ENCODE data around the gene ISLR. TPM values are rescaled to one million over a fixed set of nuclear protein-coding genes. Genes with fewer than 3 reads are reported as not detected.
"Not testable (repeated sequence)": the region's sequence is repeated elsewhere in the genome, so short reads cannot be mapped to it uniquely, and the experiment has no call there.

The ISLR gene
- polyA plus RNA-seq, 3 donors from 2014 or later = not detected

- Mint-ChIP-seq H3K27me3 (ENCODE audit: low read depth in 3 of 3) (peaks cover 1 to 12% (median 5%) of the 10 kb centered on the region in 3 donors), H3K36me3 (no peaks in the 10 kb centered on the region), H3K4me1 (no peaks in the 10 kb centered on the region), H3K9me3 (no peaks in the 10 kb centered on the region), H3K4me3 (no peak overlapping the region), H3K27ac (no peak overlapping the region)
- no peak for DNase-seq
Observed at GRCh38 chr15:74155766-74156417, 17.6 kb upstream of the ISLR start.

GRCh38 chr15:74156678-74157411 is 16.7 kb upstream of the ISLR start:
- no peaks in the 10 kb centered on the region for H3K4me1 Mint-ChIP-seq
- H3K27me3 Mint-ChIP-seq (ENCODE audit: low read depth in 3 of 3) = peaks cover 0 to 9% (median 0%) of the 10 kb centered on the region in 3 donors
- DNase-seq = no peak
- no peak overlapping the region for H3K27ac Mint-ChIP-seq
- H3K36me3 Mint-ChIP-seq = no peaks in the 10 kb centered on the region
- H3K4me3 Mint-ChIP-seq = no peak overlapping the region
- H3K9me3 Mint-ChIP-seq = no peaks in the 10 kb centered on the region

- H3K4me3 Mint-ChIP-seq = no peak overlapping the region
- peaks cover 0 to 9% (median 4%) of the 10 kb centered on the region in 3 donors for H3K27me3 Mint-ChIP-seq (ENCODE audit: low read depth in 3 of 3)
- no peaks in the 10 kb centered on the region for H3K9me3 Mint-ChIP-seq
- DNase-seq = no peak
- no peaks in the 10 kb centered on the region for H3K4me1 Mint-ChIP-seq
- no peaks in the 10 kb centered on the region for H3K36me3 Mint-ChIP-seq
- no peak overlapping the region for H3K27ac Mint-ChIP-seq
Observed at GRCh38 chr15:74157868-74158827, 15.4 kb upstream of the ISLR start.

DNA sequence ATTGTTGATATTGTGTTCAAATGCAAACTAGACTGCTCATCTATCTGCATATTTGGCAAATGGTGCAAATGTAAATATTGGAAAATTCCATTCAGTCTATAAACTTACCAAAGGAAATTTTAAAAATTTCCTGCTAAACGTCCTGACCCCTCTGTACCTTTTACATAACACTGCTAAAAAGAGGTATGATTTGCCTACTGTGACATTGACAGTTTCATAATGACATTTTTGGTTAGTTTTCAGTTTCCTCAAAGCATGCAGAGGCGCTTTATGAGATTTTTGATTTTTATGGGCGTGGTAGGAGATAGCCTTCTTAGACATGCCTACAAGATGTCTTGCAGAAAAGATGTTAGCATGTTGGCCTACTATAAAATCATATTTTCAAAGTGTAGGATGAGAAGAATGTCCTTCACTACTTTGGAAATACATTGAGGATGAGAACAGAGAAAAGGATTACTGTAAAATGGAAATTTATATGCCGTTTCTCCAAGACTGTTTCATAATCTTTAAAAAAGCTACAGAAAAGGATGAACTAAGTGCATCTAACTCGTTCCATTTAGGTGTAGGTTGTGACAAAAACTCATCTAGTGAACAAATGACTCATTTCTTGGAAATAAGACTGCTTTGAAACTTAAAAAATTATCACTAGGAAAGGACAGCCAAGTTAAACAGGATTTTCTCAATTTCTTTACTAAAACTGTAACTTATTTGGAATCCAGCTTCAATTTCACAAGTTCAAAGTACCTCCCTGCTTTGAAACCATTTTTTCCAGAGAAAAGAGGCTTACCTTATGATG is 14.5 kb upstream of the ISLR start:
- DNase-seq = no peak
- peaks cover 1 to 13% (median 4%) of the 10 kb centered on the region in 3 donors for H3K27me3 Mint-ChIP-seq (ENCODE audit: low read depth in 3 of 3)
- no peaks in the 10 kb centered on the region for H3K36me3 Mint-ChIP-seq
- H3K9me3 Mint-ChIP-seq = no peaks in the 10 kb centered on the region
- H3K4me1 Mint-ChIP-seq = no peaks in the 10 kb centered on the region
- no peak overlapping the region for H3K27ac Mint-ChIP-seq
- no peak overlapping the region for H3K4me3 Mint-ChIP-seq

DNA sequence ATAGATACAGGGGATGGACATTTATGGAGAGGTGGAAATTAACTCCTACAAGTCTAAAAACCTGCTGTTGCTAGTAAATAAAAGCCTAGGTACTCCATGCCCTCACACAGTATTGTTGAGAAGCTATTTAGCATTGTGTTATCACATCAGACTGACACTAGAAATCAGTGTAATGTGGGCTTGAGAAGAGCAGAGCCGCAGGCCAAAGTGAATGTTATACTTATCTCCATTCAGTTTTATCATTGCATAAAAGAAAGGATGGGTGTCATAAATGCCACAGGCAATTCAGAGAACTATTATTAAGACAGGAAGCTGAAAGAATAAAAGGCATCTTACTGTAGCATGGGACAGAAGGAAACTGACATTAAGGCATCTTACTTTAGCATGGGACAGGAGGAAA is 13.7 kb upstream of the ISLR start:
- Mint-ChIP-seq H3K27ac (no peak overlapping the region), H3K27me3 (ENCODE audit: low read depth in 3 of 3) (peaks cover 1 to 10% (median 4%) of the 10 kb centered on the region in 3 donors), H3K4me1 (no peaks in the 10 kb centered on the region), H3K4me3 (no peak overlapping the region), H3K36me3 (no peaks in the 10 kb centered on the region), H3K9me3 (no peaks in the 10 kb centered on the region)
- no peak for DNase-seq

DNA sequence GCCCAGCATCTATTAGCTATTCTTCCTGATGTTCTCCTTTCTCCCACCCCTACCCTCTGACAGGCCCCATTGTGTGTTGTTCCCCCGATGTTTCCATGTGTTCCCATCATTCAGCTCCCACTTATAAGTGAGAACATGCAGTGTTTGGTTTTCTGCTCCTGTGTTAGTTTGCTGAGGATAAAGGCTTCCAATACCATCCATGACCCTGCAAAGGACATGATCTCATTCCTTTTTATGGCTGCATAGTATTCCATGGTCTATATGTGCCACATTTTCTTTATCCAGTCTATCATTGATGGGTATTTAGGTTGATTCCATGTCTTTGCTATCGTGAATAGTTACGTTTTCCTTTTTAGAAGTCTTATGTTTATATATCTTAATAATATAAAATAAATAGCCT is 13.1 kb upstream of the ISLR start:
- not testable (repeated sequence) for H3K36me3 Mint-ChIP-seq; DNase-seq; H3K4me1 Mint-ChIP-seq; H3K4me3 Mint-ChIP-seq; H3K27ac Mint-ChIP-seq; H3K9me3 Mint-ChIP-seq; H3K27me3 Mint-ChIP-seq (ENCODE audit: low read depth in 3 of 3)

- not testable (repeated sequence) for DNase-seq, H3K36me3 Mint-ChIP-seq, H3K4me1 Mint-ChIP-seq, H3K9me3 Mint-ChIP-seq, H3K27ac Mint-ChIP-seq, H3K4me3 Mint-ChIP-seq
- peaks cover 1 to 11% (median 4%) of the 10 kb centered on the region in 3 donors for H3K27me3 Mint-ChIP-seq (ENCODE audit: low read depth in 3 of 3)
Observed at GRCh38 chr15:74162195-74162536, 11.3 kb upstream of the ISLR start.

GRCh38 chr15:74165461-74165860 is 8.0 kb upstream of the ISLR start:
- no peak overlapping the region for H3K4me3 Mint-ChIP-seq
- H3K27ac Mint-ChIP-seq = no peak overlapping the region
- H3K27me3 Mint-ChIP-seq (ENCODE audit: low read depth in 3 of 3) = peaks cover 1 to 7% (median 6%) of the 10 kb centered on the region in 3 donors
- no peaks in the 10 kb centered on the region for H3K36me3 Mint-ChIP-seq
- no peak for DNase-seq
- no peaks in the 10 kb centered on the region for H3K9me3 Mint-ChIP-seq
- H3K4me1 Mint-ChIP-seq = no peaks in the 10 kb centered on the region

DNA sequence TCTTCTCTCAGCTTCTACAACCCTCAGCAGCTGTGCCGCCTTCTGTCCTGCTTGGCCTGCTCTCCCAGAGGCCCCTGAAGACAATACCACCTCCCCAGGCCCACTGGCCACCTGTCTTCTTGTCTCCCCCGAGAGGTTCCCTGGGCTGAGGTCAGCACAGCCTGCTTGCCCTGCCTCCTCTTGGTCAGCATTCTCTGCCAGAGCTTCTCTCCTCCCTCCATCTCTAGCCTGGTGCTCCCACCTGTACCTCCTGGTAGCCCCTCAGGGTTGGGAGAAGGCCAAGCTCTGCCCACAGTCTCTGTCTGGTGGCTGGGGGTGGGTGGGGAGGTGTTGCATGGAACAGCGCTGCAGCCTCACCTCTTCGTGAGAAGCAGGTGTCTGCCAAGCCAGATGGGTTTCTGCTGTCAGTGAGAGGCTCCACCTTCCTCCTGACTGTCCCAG is 5.6 kb upstream of the ISLR start:
- Mint-ChIP-seq H3K27ac (no peak overlapping the region), H3K27me3 (ENCODE audit: low read depth in 3 of 3) (peaks cover 1 to 8% (median 3%) of the 10 kb centered on the region in 3 donors), H3K4me3 (no peak overlapping the region), H3K4me1 (no peaks in the 10 kb centered on the region), H3K9me3 (no peaks in the 10 kb centered on the region), H3K36me3 (no peaks in the 10 kb centered on the region)
- DNase-seq = no peak

DNA sequence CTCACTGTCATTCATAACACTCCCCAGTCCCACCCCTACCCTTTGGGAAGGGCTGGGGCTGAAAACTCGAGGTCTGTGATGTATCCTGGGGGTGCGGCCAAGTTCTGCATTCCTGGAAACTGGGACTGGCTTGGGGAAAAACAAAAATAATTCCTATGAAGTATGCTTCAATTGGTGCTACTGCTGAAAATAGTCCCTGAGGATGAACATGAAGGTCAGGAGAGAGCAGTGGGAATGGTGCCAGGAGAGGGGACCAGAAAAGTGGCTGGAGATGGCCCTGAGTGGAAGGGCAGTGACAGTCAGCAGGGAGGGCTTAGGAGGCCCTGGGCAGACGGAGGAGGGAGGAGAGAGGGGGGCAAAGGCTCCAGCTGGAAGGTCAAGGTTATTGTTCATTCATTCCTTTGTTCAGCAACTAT is 4.8 kb upstream of the ISLR start:
- no peak overlapping the region for H3K27ac Mint-ChIP-seq
- no peak for DNase-seq
- no peaks in the 10 kb centered on the region for H3K36me3 Mint-ChIP-seq
- H3K9me3 Mint-ChIP-seq = no peaks in the 10 kb centered on the region
- H3K27me3 Mint-ChIP-seq (ENCODE audit: low read depth in 3 of 3) = peaks cover 0 to 5% (median 5%) of the 10 kb centered on the region in 3 donors
- no peaks in the 10 kb centered on the region for H3K4me1 Mint-ChIP-seq
- no peak overlapping the region for H3K4me3 Mint-ChIP-seq

DNA sequence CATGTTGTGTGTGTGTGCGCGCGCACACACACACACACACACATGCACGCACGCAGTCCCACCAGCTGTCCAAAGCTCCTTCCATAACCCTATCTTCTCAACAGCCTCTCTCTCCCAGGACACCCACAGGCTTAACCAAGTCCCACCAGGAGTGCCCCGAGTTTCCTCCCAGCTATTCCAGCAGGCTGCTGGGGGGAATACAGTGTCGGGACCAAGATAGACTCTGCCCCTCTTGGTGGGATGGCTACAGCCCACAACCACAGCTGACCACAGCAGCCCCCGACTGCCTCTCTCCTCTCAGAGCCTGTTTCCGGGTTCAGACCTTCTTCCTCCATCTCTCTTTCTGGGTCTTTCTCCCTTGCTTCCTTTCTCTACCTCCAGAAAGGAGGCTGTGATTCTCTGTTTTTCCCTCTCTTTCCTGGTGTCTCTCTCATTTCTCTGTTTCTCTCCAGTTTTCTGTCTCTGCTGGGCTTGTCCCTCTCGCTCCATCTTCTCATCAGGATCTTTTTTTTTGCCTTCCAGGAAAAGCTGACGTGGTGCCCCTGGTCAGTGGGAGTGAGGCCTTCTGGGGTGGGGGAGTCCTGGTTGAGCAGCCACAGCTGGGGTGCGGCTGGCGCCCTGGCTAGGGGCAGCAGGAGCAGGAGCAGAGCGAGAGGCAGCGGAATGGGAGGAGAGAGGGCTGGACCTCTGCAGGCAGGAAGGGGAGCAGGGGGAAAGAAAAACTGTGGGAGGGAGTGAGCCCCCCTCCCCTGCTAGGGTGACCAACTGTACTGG is 3.3 kb upstream of the ISLR start:
- no peak overlapping the region for H3K27ac Mint-ChIP-seq
- no peak for DNase-seq

DNA sequence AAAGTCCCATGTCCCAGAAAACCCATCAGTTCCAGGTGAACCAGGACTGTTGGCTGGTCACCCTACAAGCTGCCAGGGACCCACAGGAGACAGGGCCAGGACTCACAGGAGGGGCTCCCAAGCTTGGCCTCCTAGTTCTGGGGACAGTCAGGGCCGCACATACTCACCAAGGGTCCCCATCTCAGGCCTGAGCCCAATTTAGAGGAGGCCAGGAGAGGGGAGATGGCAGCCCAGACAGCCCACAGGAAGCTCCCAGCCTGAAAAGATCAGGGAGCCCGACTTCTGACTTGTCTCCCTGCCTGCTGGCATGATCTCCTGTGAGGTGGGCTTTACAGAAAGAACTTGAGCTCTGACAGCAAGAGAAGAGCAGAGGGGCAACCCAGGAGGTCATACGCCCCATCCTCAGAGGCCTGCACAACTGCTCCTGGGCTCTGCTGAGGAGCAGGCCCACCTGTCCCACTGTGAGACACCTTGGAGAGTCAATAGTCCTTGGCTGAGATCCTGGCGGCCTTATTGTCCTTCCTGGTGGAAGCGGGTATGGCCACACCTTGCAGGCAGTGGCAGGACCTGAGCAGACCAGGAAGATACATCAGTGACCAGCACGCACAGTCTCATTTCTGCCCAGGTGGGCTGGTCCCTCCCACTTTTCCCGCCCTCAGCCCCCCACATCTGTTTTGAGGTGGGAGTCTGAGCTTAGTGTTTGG is 2.5 kb upstream of the ISLR start:
- no peak overlapping the region for H3K27ac Mint-ChIP-seq
- H3K36me3 Mint-ChIP-seq = no peaks in the 10 kb centered on the region
- H3K4me1 Mint-ChIP-seq = no peaks in the 10 kb centered on the region
- no peaks in the 10 kb centered on the region for H3K9me3 Mint-ChIP-seq
- H3K4me3 Mint-ChIP-seq = no peak overlapping the region
- DNase-seq = no peak
- H3K27me3 Mint-ChIP-seq (ENCODE audit: low read depth in 3 of 3) = peaks cover 0 to 5% (median 4%) of the 10 kb centered on the region in 3 donors

More for the DNA sequence above, 3.3 kb upstream of the ISLR start:
- Mint-ChIP-seq H3K4me1 (no peaks in the 10 kb centered on the region), H3K9me3 (no peaks in the 10 kb centered on the region), H3K4me3 (no peak overlapping the region), H3K36me3 (no peaks in the 10 kb centered on the region), H3K27me3 (ENCODE audit: low read depth in 3 of 3) (peaks cover 0 to 5% (median 5%) of the 10 kb centered on the region in 3 donors)
